GM12878 (cell line): ENCODE measurements around the gene TPO. TPM values are rescaled to one million over a fixed set of nuclear protein-coding genes. Genes with fewer than 3 reads are reported as not detected.

Experiments used
- ATAC-seq: fragments of 200-7000 bp; cut with Tn5 transposase; 3 replicates; pipeline ENCODE4 v1.9.1; 2020; ENCODE audit warnings: mild to moderate bottlenecking, moderate library complexity
- BruUV-seq: library from RNA; stranded (reverse); fragments of 400-500 nt; replicated peaks from 2 replicates; lab custom pipeline; 2021; lab: Mats Ljungman, UMichigan
- CTCF ChIA-PET: fragments of 300-600 bp; sonication (Branson Sonifier 250); formaldehyde crosslinking; extraction: SDS; loops from one replicate; lab custom pipeline; 2021; ENCODE audit warnings: inconsistent platforms; lab: Yijun Ruan, JAX
- POLR2A ChIA-PET: fragments of 350-600 bp; formaldehyde crosslinking; extraction: SDS; loops from one replicate; lab custom pipeline; 2021; ENCODE audit warnings: inconsistent platforms; lab: Charles Lee
- RAD21 ChIA-PET: fragments of 300-600 bp; sonication (Branson Sonifier 250); formaldehyde crosslinking; loops from one replicate; lab custom pipeline; 2023; ENCODE audit warnings: antibody characterized with exemption; ENCODE audit not compliant: unreplicated experiment; lab: Charles Lee
- SMC1A ChIA-PET: fragments of 300-600 bp; sonication (Branson Sonifier 250); formaldehyde crosslinking; loops from one replicate; lab custom pipeline; 2023; ENCODE audit not compliant: unreplicated experiment, uncharacterized antibody; lab: Charles Lee
- DNase-seq: peaks from one replicate; pipeline ENCODE4 v3.0.0-alpha.2; 2011; ENCODE audit warnings: low read depth, low spot score
- FAIRE-seq: peaks from 3 replicates; lab custom pipeline; 2011; peaks lifted over from hg19 to GRCh38; lab: Jason Lieb, UNC
- H2AFZ ChIP-seq: 2 replicates; pipeline ENCODE4 v1.6.0; 2011; ENCODE audit warnings: low read depth, low read length, control low read depth; ENCODE audit not compliant: control insufficient read depth
- H3K27ac ChIP-seq: 2 replicates; pipeline ENCODE4 v1.5.1; 2011; ENCODE audit warnings: control low read depth; ENCODE audit not compliant: control insufficient read depth, insufficient read depth
- H3K27me3 ChIP-seq, 2 experiments: replicated peaks in 1 of 2; 2 replicates each; pipeline versions ENCODE4 v1.6.0 to v1.6.1; 2011; ENCODE audit warnings: low read length in 1 of 2; ENCODE audit not compliant: control insufficient read depth in 2 of 2, insufficient read depth in 2 of 2
- H3K36me3 ChIP-seq, 2 experiments: 2 replicates each; pipeline ENCODE4 v1.5.1; 2011; ENCODE audit warnings: low read length in 1 of 2; ENCODE audit not compliant: control insufficient read depth in 2 of 2, insufficient read depth in 2 of 2
- H3K4me1 ChIP-seq: 2 replicates; pipeline ENCODE4 v1.6.1; 2011; ENCODE audit warnings: mild to moderate bottlenecking, low read length, moderate library complexity, mixed read lengths; ENCODE audit not compliant: control insufficient read depth, insufficient read depth
- H3K4me2 ChIP-seq: 2 replicates; pipeline ENCODE4 v1.6.0; 2011; ENCODE audit warnings: control low read depth; ENCODE audit not compliant: control insufficient read depth, insufficient read depth
- H3K4me3 ChIP-seq: fragments of 200-600 bp; sonication (generic); 2 replicates; pipeline ENCODE4 v1.5.1; 2016
- H3K79me2 ChIP-seq: 2 replicates; pipeline ENCODE4 v1.6.0; 2011; ENCODE audit warnings: low read length; ENCODE audit not compliant: control insufficient read depth, insufficient read depth
- H3K9ac ChIP-seq: 2 replicates; pipeline ENCODE4 v1.8.0; 2011; ENCODE audit warnings: low read length, control low read depth, mixed read lengths; ENCODE audit not compliant: control insufficient read depth, insufficient read depth
- H3K9me3 ChIP-seq: replicated peaks from 3 replicates; pipeline ENCODE4 v1.5.1; 2011; ENCODE audit warnings: mild to moderate bottlenecking, low read length; ENCODE audit not compliant: control insufficient read depth, insufficient read depth
- H4K20me1 ChIP-seq: 2 replicates; pipeline ENCODE4 v1.6.0; 2011; ENCODE audit not compliant: control insufficient read depth, insufficient read depth
- ETV6 ChIP-seq, 2 experiments: fragments of 450-650 bp in 1 of 2; IDR thresholded peaks in 1 of 2; conservative IDR thresholded peaks in 1 of 2; 2 replicates each; pipeline ENCODE4 v1.6.1; 2014; ENCODE audit warnings: antibody characterized with exemption in 1 of 2, borderline replicate concordance in 1 of 2, low read depth in 1 of 2, mild to moderate bottlenecking in 1 of 2, moderate library complexity in 1 of 2
- HCFC1 ChIP-seq: fragments of 150-350 bp; IDR thresholded peaks from 2 replicates; pipeline ENCODE4 v1.6.1; 2014; ENCODE audit warnings: low read length
- LARP7 ChIP-seq: fragments of 450-650 bp; IDR thresholded peaks from 2 replicates; pipeline ENCODE4 v1.6.1; 2017; ENCODE audit warnings: mild to moderate bottlenecking
- MAX ChIP-seq: IDR thresholded peaks from 2 replicates; pipeline ENCODE4 v1.6.1; 2012; ENCODE audit warnings: low read depth, low read length, improper control_type of control experiment
- SRF ChIP-seq, 2 experiments: IDR thresholded peaks; 2 replicates each; pipeline ENCODE4 v1.6.1; 2011; ENCODE audit warnings: low read depth in 2 of 2, low read length in 2 of 2, mild to moderate bottlenecking in 1 of 2, moderate library complexity in 1 of 2
- TCF12 ChIP-seq: IDR thresholded peaks from 2 replicates; pipeline ENCODE4 v1.6.1; 2011; ENCODE audit warnings: low read depth, mild to moderate bottlenecking, low read length
- WGBS: methylation state at CpG from one replicate; pipeline ENCODE4 v1.1.6; 2016; ENCODE audit warnings: low lambda C conversion rate; ENCODE audit not compliant: insufficient replicate concordance, insufficient coverage; ENCODE audit errors: missing lambda C conversion rate; 5-methylcytosine and 5-hydroxymethylcytosine counted together
- in situ Hi-C: fragments of 300-500 bp; cut with MboI; formaldehyde crosslinking; loops from 9 replicates; pipeline ENCODE4 v1.14.3; 2018; ENCODE audit warnings: mixed read lengths
- intact Hi-C: fragments of 100-400 bp; cut with micrococcal nuclease; formaldehyde crosslinking; loops from one replicate; pipeline ENCODE4 v1.14.2; 2022; ENCODE audit not compliant: unreplicated experiment
- polyA plus RNA-seq, 11 experiments: library from polyadenylated mRNA; depleted of rRNA in 4 of 11; unstranded in 6 of 11; stranded (reverse) in 5 of 11; fragments of >200 nt; fragmentation: Nextera tagmentation in 4 of 11; fragmentation: Illumina TruSeq in 1 of 11; extraction: Ambion mirVana in 4 of 11; extraction: Trizol in 1 of 11; gene quantifications; 1 replicate in 1 of 11; 2 replicates in 10 of 11; pipeline versions ENCODE4 v1.2.1 to v1.2.3, GENCODE V29; 2011 to 2016; ENCODE audit warnings: inconsistent platforms in 2 of 11, missing spikeins in 2 of 11, low read depth in 1 of 11
- total RNA-seq, 4 experiments: library from RNA; depleted of rRNA in 3 of 4; stranded (reverse); fragments of >200 nt in 3 of 4; fragmentation: Illumina TruSeq in 1 of 4; extraction: Trizol in 1 of 4; gene quantifications; 2 replicates each; pipeline versions ENCODE4 v1.2.1 to v1.2.3, GENCODE V29; 2013 to 2021

Gene TPO
- total and polyA plus RNA-seq, 10 of the 15 experiments (the other 5 are each of a cell fraction or from before 2014, with no cell fraction given): 0.07 to 0.11 TPM; not detected in 8

DNA sequence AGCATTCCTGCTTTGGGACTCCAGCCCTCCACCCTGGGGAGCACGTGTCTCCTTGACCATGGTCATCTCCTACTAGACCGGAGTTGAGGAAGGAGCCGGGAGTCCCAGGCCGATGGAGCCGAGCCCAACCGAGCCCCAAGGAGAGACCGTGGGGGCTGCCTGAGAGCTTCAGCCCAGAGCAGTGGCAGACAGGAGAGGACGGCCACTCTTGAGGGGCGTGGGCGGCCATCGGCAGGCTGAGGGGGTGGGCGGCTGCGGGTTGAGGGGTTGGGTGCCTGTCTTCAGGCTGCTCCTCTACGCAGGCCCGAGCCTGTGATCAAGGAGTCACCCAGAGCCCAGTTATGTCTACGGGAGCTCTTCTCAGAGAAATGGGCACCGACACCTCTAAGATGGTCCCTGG, 172.4 kb downstream of the TPO start:
- BruUV-seq: no TSS peak
- no peak for TF ChIP-seq MAX
- ChIA-PET POLR2A (no interaction called here), SMC1A (no interaction called here), RAD21 (no interaction called here), CTCF (no interaction called here)
- H3K4me3 ChIP-seq: no peak overlapping the region
- H4K20me1 ChIP-seq: no peaks in the 10 kb centered on the region
- no peaks in the 10 kb centered on the region for H3K27me3 ChIP-seq
- ATAC-seq: no peak
- H3K4me1 ChIP-seq: no peaks in the 10 kb centered on the region
- no peaks in the 10 kb centered on the region for H3K79me2 ChIP-seq
- FAIRE-seq: no peak
- no peaks in the 10 kb centered on the region; the same call in 2 of the 3 replicates for H3K9me3 ChIP-seq
- 23% methylated on average over 14 of the region's 17 CpGs for WGBS
- in situ Hi-C loops: no loop called here
- H3K36me3 ChIP-seq: no peaks in the 10 kb centered on the region
- H2AFZ ChIP-seq: no peak overlapping the region
- H3K9ac ChIP-seq: no peak overlapping the region
- DNase-seq: no peak
- intact Hi-C loops: no loop called here
- no peak overlapping the region for H3K27ac ChIP-seq
- no peak overlapping the region for H3K4me2 ChIP-seq

GRCh38 chr2:1586251-1586922, 173.1 kb downstream of the TPO start:
- no peak overlapping the region for H3K4me2 ChIP-seq
- no peaks in the 10 kb centered on the region for H3K36me3 ChIP-seq
- no peak overlapping the region for H3K9ac ChIP-seq
- CTCF ChIA-PET: no interaction called here
- TF ChIP-seq HCFC1 (no peak), SRF (IDR thresholded peaks at IDR 0.05; ENCODE audit: low read depth in 2 of 2, low read length in 2 of 2) (no peak), TCF12 (no peak), LARP7 (no peak), ETV6 (conservative IDR thresholded peaks at IDR 0.05 in 1 of 2, IDR thresholded peaks at IDR 0.05 in 1 of 2; ENCODE audit: borderline replicate concordance in 1 of 2, low read depth in 1 of 2) (no peak)
- no peaks in the 10 kb centered on the region for H3K27me3 ChIP-seq
- BruUV-seq: no TSS peak
- FAIRE-seq (no peak), ATAC-seq (no peak), DNase-seq (no peak)
- SMC1A ChIA-PET: no interaction called here
- no peak overlapping the region for H3K27ac ChIP-seq
- POLR2A ChIA-PET: no interaction called here
- no peak overlapping the region for H3K4me3 ChIP-seq
- WGBS: 32% methylated on average over 12 of the region's 14 CpGs
- intact Hi-C loops: no loop called here
- in situ Hi-C loops: no loop called here
- H4K20me1 ChIP-seq: no peaks in the 10 kb centered on the region
- no peaks in the 10 kb centered on the region for H3K79me2 ChIP-seq
- H3K4me1 ChIP-seq: no peaks in the 10 kb centered on the region
- RAD21 ChIA-PET: no interaction called here
- H2AFZ ChIP-seq: no peak overlapping the region
- no peaks in the 10 kb centered on the region; the same call in 2 of the 3 replicates for H3K9me3 ChIP-seq
